Activated T-cell treated with anti-CD3 and anti-CD28 coated beads for 24 hours (primary cell): ENCODE data around the gene SERGEF.
"Not testable (repeated sequence)": the region's sequence is repeated elsewhere in the genome, so short reads cannot be mapped to it uniquely, and the experiment has no call there.

ENCODE experiments used
- DNase-seq: peaks from one replicate; pipeline ENCODE4 v3.0.0-alpha.2; 2020; ENCODE audit warnings: low read depth

SERGEF gene

DNA sequence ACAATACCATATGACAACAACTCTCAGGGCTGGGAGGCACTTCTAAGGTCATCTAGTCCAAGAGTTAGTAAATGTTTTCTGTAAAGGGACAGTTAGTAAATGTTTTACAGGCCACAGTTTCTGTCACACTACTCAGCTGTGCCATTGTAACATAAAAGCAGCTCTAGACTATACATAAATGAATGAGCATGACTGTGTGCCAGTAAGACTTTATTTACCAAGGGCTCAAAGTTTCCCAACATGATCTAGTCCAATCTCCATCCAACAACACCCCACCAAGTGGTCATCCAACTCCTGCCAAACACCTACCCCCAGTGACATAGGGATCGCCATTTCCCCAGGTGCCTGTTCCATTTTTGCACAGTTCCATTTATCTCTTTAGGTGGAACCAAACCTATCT, 12.1 kb downstream of the SERGEF start:
- no peak for DNase-seq

DNA sequence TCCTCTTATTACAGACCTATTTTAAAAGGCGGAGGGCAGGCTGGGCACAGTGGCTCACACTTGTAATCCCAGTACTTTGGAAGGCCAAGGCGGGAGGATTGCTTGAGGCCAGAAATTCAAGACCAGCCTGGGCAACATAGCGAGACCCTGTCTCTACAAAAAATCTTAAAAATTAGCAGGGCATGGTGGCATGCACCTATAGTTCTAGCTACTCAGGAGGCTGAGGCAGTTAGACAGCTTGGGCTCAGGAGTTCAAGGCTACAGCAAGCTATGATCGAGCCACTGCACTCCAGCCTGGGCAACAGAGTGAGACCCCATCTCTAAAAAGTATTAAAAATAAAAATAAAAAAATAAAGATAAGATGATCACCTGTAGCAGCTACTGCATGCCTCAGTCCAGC, 12.7 kb downstream of the SERGEF start:
- DNase-seq = not testable (repeated sequence)

DNA sequence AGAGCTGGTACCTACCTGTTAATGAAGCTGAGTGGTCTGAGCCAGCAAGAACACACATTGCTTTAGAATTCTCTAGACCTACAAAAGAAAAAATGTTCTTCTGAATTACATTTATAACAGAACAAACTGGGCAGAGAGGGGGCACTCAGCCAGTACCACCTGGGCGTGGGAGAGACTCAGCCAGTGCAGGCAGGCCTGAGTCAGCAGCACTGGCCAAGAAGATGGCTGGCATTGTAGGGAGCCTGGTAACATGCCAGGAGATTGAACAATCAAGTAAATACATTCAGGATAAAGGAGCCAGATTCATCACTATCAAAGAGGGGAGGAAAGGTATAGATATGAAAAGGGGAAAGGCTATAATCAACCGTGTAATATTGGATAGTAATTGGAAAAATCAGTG, 19.9 kb downstream of the SERGEF start:
- no peak for DNase-seq

DNA sequence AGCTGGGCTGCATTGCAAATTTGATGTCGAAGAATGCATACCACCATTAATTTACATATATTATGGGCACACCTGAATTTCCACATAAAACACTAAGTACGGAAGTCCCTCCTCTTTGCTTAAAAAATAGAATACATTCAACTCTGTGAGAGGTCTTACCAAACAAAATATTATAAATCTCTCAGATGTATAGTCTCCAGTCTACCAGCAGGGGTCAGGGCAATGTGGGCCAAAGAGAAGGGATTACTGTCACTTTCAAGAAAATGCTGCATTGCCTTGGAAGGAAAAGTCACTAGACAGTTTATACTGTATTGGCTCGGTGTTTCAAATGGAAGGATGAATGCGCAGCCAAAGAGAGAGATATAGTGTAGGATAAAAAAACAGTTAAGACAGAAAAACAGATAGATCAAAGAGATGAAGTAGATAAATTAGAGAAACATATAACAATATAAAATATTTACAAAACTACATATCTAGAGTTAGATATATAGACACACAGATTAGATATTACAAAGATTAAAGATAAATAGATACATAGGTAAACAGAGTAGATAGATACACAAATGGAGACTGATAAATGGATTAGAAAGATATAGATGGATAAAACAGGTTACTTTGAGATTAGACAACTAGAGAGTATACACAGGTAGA, 20.9 kb downstream of the SERGEF start:
- no peak for DNase-seq

DNA sequence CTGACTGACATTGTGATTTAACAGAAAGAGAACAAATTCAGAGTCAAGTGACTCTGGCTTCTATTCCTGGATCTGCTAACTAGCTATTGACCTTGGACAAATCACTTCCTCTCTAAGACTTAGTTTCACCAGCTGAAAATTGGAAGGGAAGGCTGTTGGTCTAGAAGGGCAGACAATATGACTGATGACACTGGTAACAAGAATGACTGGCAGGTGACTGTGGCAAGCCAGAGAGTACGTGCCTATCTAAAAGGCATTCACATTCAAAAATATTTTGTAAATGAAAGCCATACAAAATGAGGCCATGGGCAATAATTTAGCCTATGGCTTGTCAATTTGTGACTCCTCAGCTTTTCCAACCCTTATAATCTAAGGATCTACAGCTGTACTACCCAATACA, 23.5 kb downstream of the SERGEF start:
- no peak for DNase-seq

DNA sequence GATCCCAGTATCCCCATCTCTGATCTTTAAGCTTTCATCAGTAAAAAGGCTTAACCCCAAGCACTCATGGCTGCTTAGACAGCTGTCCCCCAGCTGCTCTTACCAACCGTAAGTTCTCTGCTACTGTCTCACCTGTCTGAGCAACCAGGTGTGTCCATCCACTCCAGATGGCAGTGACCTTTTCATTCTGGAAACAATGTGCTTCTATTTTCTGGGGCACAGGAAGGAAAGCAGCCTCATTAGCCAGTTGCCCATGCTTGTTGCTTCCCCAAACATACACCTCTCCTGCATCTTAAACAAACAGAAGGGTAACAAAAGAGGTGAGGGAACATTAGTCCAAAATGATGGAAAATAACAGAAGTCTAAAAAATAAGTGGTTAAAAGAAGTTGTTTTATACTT, 24.4 kb downstream of the SERGEF start:
- DNase-seq = no peak

DNA sequence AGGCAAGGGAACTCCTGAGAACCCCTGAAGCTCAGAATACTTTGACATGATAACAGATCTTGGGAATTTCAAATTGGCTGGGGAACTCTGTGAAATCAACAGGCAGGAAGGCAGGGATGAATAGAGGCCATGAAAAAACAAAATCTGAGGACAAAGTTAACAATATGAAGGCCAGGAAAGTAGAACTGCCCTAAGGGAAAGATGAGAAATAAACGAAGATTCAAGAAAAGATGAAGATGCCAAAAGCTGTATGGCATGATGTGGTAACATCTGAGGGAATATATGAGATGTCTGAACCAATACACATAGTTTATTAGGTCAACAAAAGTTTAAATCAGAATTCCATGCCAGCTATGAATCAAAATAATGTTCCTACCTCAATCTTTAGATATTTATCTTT, 25.0 kb downstream of the SERGEF start:
- DNase-seq = no peak

DNA sequence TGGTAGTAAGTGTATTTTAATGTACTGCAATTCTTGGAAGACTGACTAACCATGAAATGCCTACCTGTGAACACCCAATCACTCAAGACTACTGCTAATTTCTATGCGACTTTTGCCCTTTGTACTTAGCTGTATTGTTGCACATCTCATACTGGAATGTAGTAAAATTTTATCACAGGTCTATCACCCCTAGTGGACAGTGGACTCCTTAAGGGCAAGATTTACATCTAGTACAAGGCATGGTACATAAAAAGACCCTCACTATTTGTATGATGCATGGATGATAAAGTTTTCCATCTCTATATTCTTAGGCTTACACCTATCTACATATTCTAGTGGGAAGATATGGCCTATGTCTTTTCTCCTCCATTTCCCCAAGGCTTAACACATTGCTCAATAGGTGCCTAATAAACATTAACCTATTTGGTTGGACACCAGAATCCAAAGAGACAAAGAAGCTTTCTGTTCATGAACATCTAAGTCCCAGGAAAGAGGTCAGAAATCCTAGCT, 26.1 kb downstream of the SERGEF start:
- DNase-seq = no peak

DNA sequence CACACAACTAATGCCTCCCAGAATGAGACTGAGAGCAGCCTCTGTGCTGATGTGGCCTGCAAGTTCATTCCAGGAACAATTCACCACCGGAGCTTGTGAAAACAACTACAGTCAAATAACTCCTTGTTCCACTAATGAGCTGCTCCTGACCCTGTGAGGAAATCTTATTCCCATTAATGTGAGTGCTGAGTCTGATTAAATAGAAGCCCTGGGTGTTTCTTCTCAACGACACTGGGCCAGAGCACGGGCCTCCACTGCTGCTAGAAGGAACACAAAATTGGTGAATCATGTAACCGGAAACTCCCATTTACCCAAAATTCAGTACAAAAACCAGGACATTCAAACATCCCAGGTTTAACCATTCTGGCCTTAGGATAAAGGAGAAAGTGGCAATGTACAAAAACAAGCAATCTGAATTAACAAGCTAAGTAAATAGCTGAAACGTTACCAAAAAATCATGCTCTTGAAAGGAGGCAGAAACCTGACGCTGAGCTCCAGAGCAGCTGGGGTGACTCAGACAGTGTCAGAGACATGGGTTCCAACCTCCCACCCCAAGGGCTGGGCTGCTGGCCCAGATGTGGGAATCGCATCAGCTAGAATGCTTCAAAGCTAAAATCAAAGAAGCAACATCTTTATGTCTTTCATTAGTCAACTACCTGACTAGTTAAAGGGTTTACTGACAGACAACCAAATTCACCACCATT, 26.7 kb downstream of the SERGEF start:
- no peak for DNase-seq

DNA sequence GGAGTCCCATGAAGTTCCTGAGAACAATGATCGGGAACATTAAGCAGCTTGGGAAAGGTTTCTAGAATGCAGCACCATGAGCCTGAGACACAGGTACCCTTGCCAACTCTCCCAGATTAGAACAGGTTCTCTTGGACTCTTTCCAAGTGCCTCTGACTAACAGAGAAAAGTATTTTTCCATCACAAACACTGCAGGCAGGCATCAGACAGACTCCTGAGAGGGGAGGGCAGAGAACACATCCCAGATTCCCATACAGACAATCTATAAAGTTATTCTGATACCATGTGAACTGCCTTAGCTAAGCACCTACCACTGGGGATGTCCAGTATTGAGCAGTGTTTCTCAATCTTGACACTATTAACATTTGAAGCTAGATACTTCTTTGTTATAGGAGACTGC, 27.3 kb downstream of the SERGEF start:
- DNase-seq = no peak

DNA sequence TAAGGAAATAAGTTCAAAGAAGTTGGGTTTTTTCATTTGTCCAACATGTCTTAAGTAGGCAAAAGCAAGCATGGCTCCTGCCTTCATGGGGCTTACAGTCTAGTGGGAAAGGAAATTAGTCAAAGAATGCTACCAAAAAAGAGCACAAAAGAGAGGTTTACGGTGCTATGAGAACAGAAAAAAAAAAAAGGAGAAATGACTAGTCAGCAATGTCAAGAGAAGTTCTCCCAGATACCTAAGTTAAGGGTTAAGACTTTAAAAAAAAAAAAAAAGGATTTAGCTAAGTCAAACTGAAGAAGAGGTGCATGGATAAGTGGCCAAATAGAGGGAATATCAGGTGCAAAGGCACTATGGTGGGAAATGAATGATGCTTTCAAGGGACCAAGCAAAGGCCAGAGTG, 29.3 kb downstream of the SERGEF start:
- DNase-seq = no peak

DNA sequence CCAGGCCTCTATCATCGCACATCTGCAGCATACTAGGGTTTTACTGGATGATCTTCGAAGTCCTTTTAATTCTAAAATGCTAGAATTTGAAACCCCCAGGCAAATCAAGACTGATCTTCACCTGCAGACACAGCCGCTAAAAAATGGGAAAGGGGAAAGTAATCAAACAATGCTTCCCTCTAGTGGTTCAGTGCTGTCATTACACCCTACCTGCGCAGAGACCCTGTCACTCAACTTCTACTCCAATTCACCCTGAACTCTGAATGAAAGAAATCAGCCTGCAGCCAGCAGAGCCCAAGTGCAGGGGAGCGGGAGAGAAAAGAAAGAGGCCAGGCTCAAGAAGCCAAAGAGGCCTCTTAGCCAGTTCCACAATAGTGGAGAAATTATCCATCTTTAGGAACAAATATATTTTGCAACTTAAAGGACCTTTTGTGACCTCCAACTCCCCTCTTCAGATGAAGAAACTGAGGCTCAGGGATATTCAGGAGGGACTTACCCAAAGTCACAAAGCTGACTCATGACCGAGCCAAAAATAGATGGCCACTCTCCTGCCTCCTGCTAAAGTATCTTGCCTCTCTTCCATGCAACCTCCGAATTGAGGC, 33.0 kb downstream of the SERGEF start:
- peak; percentile 15 for DNase-seq

DNA sequence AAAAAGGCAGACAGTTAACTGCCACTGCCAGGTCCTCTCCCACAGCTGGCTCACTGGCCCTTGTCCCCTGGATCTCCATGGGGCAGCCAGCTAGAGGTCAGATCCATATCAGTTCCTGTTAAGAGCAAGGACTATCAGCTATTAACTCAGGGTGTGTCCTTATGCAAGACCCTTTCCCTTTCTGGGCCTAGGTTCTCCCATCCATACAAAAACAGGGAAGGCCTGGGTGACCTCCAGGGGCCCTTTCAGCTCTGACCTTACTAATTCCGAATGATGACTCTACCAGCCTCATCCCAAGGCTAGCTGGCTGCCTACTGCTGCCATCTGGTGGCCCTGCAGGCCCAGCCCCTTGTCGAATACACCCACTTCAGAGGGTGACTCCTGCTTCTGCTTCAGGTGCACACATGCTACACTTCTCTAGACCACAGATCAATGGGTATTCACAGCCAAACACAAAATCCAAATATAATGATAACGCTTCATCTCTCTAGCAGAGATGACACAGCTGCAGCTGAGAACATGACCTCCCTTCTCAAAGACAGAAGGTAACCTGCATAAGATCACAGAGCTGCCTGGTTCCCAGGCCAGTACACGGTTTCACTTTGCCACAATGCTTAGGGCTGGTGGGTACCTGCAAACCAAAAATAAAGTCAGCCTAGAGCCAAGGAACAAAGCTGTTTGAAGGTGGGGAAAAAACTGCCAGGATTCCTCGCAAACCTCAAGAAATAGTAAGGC, 34.1 kb downstream of the SERGEF start:
- DNase-seq = no peak

DNA sequence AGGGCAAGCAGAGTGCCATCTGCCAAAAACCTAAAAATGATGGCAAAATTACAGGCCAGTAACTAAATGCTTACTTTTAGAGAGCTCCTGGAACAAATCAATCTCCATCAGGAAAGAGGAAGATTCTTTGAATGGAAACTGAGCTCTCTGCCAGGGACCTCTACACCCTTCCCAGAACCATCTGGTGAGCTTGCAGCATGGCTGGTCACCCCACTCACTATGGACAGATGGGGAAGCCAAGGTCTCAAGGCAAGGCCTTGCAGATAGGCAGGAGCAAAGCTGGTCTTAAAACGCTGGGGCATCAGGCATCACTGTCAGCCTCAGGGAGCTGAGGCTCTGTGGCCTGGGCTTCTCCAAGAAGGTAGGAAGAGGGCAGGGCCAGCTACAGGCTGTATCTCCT, 36.2 kb downstream of the SERGEF start:
- no peak for DNase-seq

DNA sequence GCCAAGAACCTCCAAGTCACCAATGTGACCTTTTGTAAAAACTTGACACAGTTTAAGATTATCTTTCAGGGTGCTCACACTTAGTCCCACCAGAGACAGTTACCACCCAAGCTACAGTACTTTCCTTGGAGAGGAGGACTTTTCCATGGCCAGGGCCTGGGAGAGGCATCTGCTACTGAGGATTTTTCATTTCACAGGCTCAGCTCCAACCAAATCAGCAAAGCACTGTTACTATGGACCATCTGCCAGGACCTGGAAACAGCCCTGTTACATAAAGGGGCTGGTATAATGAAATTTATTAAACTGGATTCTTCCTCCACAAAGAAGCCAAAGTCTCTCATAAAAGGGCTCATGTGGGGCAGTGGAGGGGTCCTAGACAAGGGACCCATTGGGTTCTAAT, 38.6 kb downstream of the SERGEF start:
- DNase-seq = no peak

DNA sequence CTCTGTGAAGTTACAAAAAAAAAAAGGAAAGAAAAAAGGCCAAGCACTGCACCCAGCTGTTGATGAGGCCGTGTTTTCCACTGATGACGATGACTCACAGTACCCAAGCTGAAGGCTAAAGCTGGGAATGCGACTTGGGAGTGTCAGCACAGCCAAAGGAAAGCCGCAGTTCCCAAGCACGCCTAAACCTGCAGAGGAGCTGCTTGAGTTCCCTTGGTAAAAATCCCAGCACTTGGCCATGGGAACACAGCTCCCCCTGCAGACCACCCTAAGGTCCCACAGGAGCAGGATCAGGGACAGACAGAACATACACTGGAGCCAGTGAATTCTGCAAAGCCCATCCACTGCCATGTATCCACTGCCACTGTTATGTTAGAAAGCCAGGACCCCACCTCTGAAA, 39.9 kb downstream of the SERGEF start:
- no peak for DNase-seq

DNA sequence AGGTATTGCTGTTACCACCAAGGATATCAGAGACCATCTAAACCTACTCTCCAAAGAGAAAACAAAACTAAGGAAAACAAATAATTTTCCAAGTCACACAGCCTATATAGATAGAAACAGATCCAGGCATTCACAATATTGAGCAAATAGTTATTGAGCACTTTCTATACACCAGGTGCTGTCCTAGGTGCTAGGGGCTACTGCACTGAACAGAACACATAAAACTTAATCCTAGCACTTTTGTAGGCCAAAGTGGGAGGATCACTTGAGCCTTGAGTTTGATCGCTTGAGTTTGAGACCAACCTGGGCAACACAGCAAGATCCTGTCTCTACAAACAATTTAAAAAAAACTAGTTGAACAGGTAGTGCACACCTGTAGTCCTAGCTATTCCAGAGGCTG, 44.6 kb downstream of the SERGEF start:
- DNase-seq = no peak

DNA sequence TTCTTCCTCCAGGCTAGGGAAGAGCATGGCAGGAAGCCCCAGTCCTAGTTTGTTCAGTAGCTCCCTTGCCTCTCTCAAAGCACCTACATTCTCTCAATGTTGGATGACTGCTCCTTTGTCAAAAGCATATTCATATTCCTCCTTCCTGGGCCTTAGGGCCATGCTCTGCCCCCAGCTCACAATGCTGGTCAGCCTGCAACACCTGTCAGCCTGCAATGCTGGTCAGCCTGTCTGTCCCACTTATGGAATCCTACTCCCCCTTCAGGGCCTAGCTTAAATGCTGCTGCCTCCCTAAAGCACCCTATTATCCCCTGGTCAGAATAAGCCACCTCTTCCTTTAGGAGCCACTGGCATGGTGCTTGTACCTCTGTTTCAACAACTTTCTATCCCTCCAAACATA, 45.2 kb downstream of the SERGEF start:
- no peak for DNase-seq

DNA sequence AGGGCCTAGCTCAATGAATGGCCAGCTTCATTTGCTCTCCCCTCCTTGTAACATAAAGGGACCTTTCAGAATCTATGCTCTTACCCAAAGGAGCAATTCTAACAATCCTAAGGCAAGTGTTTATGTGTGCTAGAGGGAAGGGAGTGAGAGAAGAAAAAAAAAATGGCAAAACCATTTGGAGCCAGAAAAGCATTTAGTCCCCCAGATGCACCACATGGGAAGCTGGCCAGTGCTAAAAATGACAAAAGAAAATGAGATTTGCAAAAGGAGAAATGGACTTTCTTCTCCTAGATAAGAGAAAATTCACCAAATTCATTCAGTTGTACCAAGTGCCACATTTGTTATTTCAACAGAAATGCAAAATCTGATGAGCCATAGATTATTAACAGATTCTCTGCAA, 52.8 kb downstream of the SERGEF start:
- DNase-seq = no peak

DNA sequence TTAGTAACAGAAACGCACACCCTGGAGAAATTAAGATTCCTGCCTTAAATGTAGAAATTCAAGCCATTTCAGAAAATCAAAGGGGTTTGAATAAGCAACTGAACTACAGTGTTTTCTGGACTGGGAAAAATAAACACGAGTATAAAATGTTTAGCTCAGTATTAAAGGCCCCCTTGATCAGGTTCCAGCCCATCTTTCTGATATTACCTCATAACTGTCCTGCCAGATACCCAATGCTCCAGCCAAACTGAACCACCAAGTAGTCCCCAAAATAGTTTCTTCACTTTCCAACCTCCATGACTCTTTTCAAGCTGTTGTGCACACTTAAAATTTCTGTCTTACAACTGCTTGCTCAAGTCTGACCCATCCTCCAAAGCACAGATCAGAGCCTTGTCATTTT, 54.4 kb downstream of the SERGEF start:
- no peak for DNase-seq

DNA sequence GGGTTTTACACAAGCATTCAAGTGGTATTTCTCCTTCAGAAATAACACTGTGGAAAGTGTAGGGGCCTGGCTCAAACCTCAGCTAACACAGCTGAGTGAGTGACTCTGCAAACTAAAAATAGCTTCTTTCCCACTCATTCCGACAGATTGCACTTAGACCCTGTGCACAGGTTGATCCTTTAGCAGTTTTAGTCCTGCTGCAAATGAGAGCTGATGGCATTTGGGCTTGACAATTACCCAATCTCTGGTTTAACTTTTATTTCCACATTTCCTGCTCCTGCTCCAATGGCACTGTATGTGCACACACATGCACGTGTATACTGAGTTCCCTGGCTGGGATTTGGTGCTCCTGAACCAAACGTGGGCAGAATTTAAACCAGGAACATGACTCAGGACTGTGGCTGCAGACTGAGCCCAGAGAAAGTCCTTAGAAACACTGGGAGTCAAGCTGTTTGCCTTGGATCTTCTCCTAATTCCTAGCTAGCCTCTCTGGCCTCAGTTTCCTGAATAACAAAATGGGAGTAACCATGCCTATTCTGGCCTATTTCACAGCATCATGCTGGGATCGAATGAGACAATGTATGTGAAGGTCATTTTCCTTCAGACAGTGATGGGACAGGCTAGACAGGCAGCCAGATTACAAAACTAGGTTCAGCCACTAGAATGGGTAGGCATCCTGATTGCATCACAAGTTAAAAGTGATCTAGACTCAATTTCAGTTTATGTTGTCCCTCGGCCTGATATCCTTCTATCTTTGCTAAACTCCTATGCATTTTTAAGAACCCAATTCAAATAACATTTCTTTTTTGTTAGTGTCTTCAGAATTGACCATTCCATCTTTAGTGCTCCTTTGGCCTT, 58.2 kb downstream of the SERGEF start:
- no peak for DNase-seq

DNA sequence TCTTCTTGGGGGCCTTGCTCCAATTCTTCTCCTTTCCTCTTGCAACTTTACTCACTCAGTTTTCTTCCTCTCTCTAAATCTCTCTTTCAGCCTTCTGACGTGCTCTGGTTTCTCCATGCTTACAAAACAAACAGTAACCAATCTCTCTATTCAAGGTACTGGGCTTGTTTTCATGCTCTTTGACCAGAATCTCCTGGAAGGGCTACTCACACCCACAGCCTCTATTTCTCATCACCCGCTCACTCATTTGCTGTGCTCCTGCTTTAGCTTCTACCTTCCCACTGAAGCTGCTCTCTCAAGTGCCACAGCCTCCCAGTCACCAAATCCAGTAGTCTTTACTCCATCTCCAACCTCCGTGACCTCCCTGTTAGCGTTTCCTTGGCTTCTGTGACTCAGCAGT, 60.4 kb downstream of the SERGEF start:
- no peak for DNase-seq
